Left kidney (tissue), 2 donors: ENCODE measurements around the gene CGB2. TPM values are rescaled to one million over a fixed set of nuclear protein-coding genes. Genes with fewer than 3 reads are reported as not detected.
"Not testable (repeated sequence)": the region's sequence is repeated elsewhere in the genome, so short reads cannot be mapped to it uniquely, and the experiment has no call there.

Experiments
- DNase-seq: peaks from one replicate; pipeline ENCODE4 v3.0.0-alpha.2; 2013
- polyA plus RNA-seq: library from polyadenylated mRNA; unstranded; fragments of 120-200 nt; gene quantifications from one replicate; pipeline ENCODE4 v1.2.1, GENCODE V29; 2013; ENCODE audit not compliant: insufficient read length

Gene CGB2
- polyA plus RNA-seq, 1 donor = not detected

- DNase-seq = no peak
Observed at GRCh38 chr19:49067554-49067953, 35.9 kb downstream of the CGB2 start.

- DNase-seq = no peak
Observed at GRCh38 chr19:49069026-49069425, 37.3 kb downstream of the CGB2 start.

- no peak for DNase-seq
Observed at GRCh38 chr19:49070416-49070815, 38.7 kb downstream of the CGB2 start.

GRCh38 chr19:49071860-49072547 is 40.3 kb downstream of the CGB2 start:
- DNase-seq = no peak

GRCh38 chr19:49073514-49074378 is 42.1 kb downstream of the CGB2 start:
- no peak for DNase-seq

- not testable (repeated sequence) for DNase-seq
Observed at GRCh38 chr19:49074869-49075268, 43.2 kb downstream of the CGB2 start.

- DNase-seq = no peak
Observed at GRCh38 chr19:49080392-49080791, 48.7 kb downstream of the CGB2 start.

- no peak for DNase-seq
Observed at GRCh38 chr19:49081273-49081672, 49.6 kb downstream of the CGB2 start.

Other genes starting within 250 kb of the CGB2 start
- 39.9 TPM for gene BCAT2, start 220.9 kb upstream of the CGB2 start, polyA plus RNA-seq
- gene HSD17B14, start 195.4 kb upstream of the CGB2 start, polyA plus RNA-seq = 27.4 TPM
- 23.1 TPM for gene PLEKHA4, start 163.3 kb upstream of the CGB2 start, polyA plus RNA-seq
- gene PPP1R15A, start 159.5 kb upstream of the CGB2 start, polyA plus RNA-seq = 33.8 TPM
- 1.6 TPM for gene TULP2, start 133.1 kb upstream of the CGB2 start, polyA plus RNA-seq
- 238 TPM for gene NUCB1, start 131.6 kb upstream of the CGB2 start, polyA plus RNA-seq
- gene DHDH, start 98.2 kb upstream of the CGB2 start, polyA plus RNA-seq = 4.6 TPM
- gene BAX, start 77.0 kb upstream of the CGB2 start, polyA plus RNA-seq = 64.5 TPM
- gene FTL, start 66.6 kb upstream of the CGB2 start, polyA plus RNA-seq = 2,202 TPM
- gene GYS1, start 38.6 kb upstream of the CGB2 start, polyA plus RNA-seq = 52.2 TPM
- gene RUVBL2, start 38.0 kb upstream of the CGB2 start, polyA plus RNA-seq = 80.2 TPM
- 0.38 TPM for gene LHB, start 14.8 kb upstream of the CGB2 start, polyA plus RNA-seq
- not detected for gene CGB3, start 7.6 kb upstream of the CGB2 start, polyA plus RNA-seq
- not detected for gene CGB1, start 5.0 kb downstream of the CGB2 start, polyA plus RNA-seq
- not detected for gene CGB5, start 12.0 kb downstream of the CGB2 start, polyA plus RNA-seq
- gene CGB8, start 17.2 kb downstream of the CGB2 start, polyA plus RNA-seq = not detected
- 0.78 TPM for gene CGB7, start 25.9 kb downstream of the CGB2 start, polyA plus RNA-seq
- gene NTF4, start 32.9 kb downstream of the CGB2 start, polyA plus RNA-seq = 3.1 TPM
- gene KCNA7, start 40.8 kb downstream of the CGB2 start, polyA plus RNA-seq = 0.08 TPM
- 354 TPM for gene SNRNP70, start 53.6 kb downstream of the CGB2 start, polyA plus RNA-seq
- 5.6 TPM for gene LIN7B, start 82.5 kb downstream of the CGB2 start, polyA plus RNA-seq
- gene C19orf73, start 87.3 kb downstream of the CGB2 start, polyA plus RNA-seq = 0.20 TPM
- 3.9 TPM for gene PPFIA3, start 87.7 kb downstream of the CGB2 start, polyA plus RNA-seq
- 22.9 TPM for gene HRC, start 123.5 kb downstream of the CGB2 start, polyA plus RNA-seq
- 29.4 TPM for gene TRPM4, start 125.9 kb downstream of the CGB2 start, polyA plus RNA-seq